Panc1 (cell line): ENCODE data around the gene ZBTB4. TPM values are rescaled to one million over a fixed set of nuclear protein-coding genes. Genes with fewer than 3 reads are reported as not detected.

Experiments
- ATAC-seq: fragments of 200-7000 bp; cut with Tn5 transposase; 2 replicates; pipeline ENCODE4 v1.9.1; 2020; ENCODE audit warnings: mild to moderate bottlenecking, moderate library complexity
- BruUV-seq: library from RNA; stranded (reverse); fragments of 400-500 nt; replicated peaks from 2 replicates; lab custom pipeline; 2021; lab: Mats Ljungman, UMichigan
- CTCF ChIA-PET: fragments of 300-600 bp; sonication (Branson Sonifier 250); formaldehyde crosslinking; loops from one replicate; lab custom pipeline; 2022; ENCODE audit warnings: antibody characterized with exemption; lab: Charles Lee
- POLR2A ChIA-PET: fragments of 300-600 bp; sonication (Branson Sonifier 250); formaldehyde crosslinking; loops from one replicate; lab custom pipeline; 2022; ENCODE audit warnings: antibody characterized with exemption; lab: Charles Lee
- DNase-seq: peaks from one replicate; pipeline ENCODE4 v3.0.0-alpha.2; 2010; ENCODE audit warnings: low read depth, low spot score
- H3K27ac ChIP-seq: 2 replicates; pipeline ENCODE4 v1.5.1; 2011; ENCODE audit warnings: mild to moderate bottlenecking, low read length, inconsistent platforms
- H3K27me3 ChIP-seq: fragments of 200-500 bp; sonication (Bioruptor generic); 2 replicates; pipeline ENCODE4 v1.6.0; 2014; ENCODE audit warnings: low read length, inconsistent platforms; ENCODE audit not compliant: control insufficient read depth, insufficient read depth
- H3K36me3 ChIP-seq: fragments of 200-500 bp; sonication (Bioruptor generic); 2 replicates; pipeline ENCODE4 v1.5.1; 2014; ENCODE audit warnings: inconsistent platforms, mild to moderate bottlenecking, low read length, moderate library complexity; ENCODE audit not compliant: control insufficient read depth, insufficient read depth
- H3K4me1 ChIP-seq: 2 replicates; pipeline ENCODE4 v1.5.1; 2011; ENCODE audit warnings: inconsistent platforms, mild to moderate bottlenecking, low read length, moderate library complexity; ENCODE audit not compliant: control insufficient read depth, insufficient read depth
- H3K4me3 ChIP-seq, 2 experiments: 2 replicates each; pipeline ENCODE4 v1.5.1; 2011 to 2012; ENCODE audit warnings: low read depth in 2 of 2, low read length in 2 of 2, mild to moderate bottlenecking in 2 of 2, inconsistent platforms in 1 of 2, moderate library complexity in 1 of 2
- H3K9me3 ChIP-seq: fragments of 200-500 bp; sonication (Bioruptor generic); 2 replicates; pipeline ENCODE4 v1.5.1; 2014; ENCODE audit warnings: low read depth, mild to moderate bottlenecking, inconsistent platforms, low read length, moderate library complexity; ENCODE audit not compliant: control insufficient read depth, insufficient read depth
- POLR2AphosphoS5 ChIP-seq: IDR thresholded peaks from 2 replicates; pipeline ENCODE4 v1.6.1; 2012; ENCODE audit warnings: mild to moderate bottlenecking, low read depth, low read length, moderate library complexity
- SIN3A ChIP-seq: IDR thresholded peaks from 2 replicates; pipeline ENCODE4 v1.6.1; 2012; ENCODE audit warnings: low read depth, mild to moderate bottlenecking, low read length, moderate library complexity, borderline replicate concordance; ENCODE audit not compliant: insufficient read depth
- TCF7L2 ChIP-seq: IDR thresholded peaks from 2 replicates; pipeline ENCODE4 v1.6.1; 2011; ENCODE audit warnings: mild to moderate bottlenecking, low read depth, low read length, inconsistent platforms
- in situ Hi-C: cut with HindIII; loops from 2 replicates; pipeline ENCODE4 v1.10.0; 2016; ENCODE audit warnings: low sequenced_read_pairs, low pct_unique_long_range_greater_than_20kb
- intact Hi-C: fragments of 100-400 bp; cut with micrococcal nuclease; formaldehyde crosslinking; loops from one replicate; pipeline ENCODE4 v1.10.0; 2022; ENCODE audit not compliant: unreplicated experiment
- total RNA-seq: library from RNA; stranded (reverse); gene quantifications from one replicate; pipeline ENCODE4 v1.2.1, GENCODE V29; 2021; ENCODE audit not compliant: unreplicated experiment
- TF ChIP-seq, protein P1 (sequence below): fragments of 450-650 bp; IDR thresholded peaks from 2 replicates; pipeline ENCODE4 v1.5.1; 2017; ENCODE audit warnings: mild to moderate bottlenecking
- TF ChIP-seq, protein P2 (sequence below), 2 experiments: IDR thresholded peaks; 2 replicates each; pipeline ENCODE4 v1.6.1; 2011 to 2012; ENCODE audit warnings: low read depth in 2 of 2, control low read depth in 1 of 2, low read length in 1 of 2, mild to moderate bottlenecking in 1 of 2, moderate library complexity in 1 of 2; ENCODE audit not compliant: insufficient read depth in 1 of 2

Gene ZBTB4
- total RNA-seq, 1 experiment from 2014 or later = 24.9 TPM

DNA sequence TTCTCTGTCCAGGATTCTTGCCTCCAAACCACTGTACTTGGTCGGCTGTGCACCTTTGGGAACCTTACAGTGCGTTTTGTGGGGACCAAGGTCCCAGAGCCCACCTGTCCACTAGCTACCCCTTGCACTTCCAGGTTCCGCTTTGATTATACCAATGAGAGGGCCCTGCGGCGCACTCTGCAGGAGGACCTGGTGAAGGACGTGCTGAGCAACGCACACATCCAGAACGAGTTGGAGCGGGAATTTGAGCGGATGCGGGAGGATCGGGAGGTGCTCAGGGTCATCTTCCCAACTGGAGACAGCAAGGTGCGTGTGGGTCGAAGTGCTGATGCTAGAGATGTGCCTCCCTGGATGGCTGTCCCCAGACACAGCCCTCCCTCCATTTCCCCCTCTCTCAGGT lies 23.6 kb upstream of the ZBTB4 start:
- intact Hi-C loops = no loop called here
- in situ Hi-C loops = no loop called here
- H3K27me3 ChIP-seq = no peaks in the 10 kb centered on the region
- ATAC-seq = no peak
- TF ChIP-seq TCF7L2 (no peak), SIN3A (no peak), POLR2AphosphoS5 (no peak)
- TF ChIP-seq, protein P1, sequence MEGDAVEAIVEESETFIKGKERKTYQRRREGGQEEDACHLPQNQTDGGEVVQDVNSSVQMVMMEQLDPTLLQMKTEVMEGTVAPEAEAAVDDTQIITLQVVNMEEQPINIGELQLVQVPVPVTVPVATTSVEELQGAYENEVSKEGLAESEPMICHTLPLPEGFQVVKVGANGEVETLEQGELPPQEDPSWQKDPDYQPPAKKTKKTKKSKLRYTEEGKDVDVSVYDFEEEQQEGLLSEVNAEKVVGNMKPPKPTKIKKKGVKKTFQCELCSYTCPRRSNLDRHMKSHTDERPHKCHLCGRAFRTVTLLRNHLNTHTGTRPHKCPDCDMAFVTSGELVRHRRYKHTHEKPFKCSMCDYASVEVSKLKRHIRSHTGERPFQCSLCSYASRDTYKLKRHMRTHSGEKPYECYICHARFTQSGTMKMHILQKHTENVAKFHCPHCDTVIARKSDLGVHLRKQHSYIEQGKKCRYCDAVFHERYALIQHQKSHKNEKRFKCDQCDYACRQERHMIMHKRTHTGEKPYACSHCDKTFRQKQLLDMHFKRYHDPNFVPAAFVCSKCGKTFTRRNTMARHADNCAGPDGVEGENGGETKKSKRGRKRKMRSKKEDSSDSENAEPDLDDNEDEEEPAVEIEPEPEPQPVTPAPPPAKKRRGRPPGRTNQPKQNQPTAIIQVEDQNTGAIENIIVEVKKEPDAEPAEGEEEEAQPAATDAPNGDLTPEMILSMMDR = no peak
- TF ChIP-seq, protein P2, sequence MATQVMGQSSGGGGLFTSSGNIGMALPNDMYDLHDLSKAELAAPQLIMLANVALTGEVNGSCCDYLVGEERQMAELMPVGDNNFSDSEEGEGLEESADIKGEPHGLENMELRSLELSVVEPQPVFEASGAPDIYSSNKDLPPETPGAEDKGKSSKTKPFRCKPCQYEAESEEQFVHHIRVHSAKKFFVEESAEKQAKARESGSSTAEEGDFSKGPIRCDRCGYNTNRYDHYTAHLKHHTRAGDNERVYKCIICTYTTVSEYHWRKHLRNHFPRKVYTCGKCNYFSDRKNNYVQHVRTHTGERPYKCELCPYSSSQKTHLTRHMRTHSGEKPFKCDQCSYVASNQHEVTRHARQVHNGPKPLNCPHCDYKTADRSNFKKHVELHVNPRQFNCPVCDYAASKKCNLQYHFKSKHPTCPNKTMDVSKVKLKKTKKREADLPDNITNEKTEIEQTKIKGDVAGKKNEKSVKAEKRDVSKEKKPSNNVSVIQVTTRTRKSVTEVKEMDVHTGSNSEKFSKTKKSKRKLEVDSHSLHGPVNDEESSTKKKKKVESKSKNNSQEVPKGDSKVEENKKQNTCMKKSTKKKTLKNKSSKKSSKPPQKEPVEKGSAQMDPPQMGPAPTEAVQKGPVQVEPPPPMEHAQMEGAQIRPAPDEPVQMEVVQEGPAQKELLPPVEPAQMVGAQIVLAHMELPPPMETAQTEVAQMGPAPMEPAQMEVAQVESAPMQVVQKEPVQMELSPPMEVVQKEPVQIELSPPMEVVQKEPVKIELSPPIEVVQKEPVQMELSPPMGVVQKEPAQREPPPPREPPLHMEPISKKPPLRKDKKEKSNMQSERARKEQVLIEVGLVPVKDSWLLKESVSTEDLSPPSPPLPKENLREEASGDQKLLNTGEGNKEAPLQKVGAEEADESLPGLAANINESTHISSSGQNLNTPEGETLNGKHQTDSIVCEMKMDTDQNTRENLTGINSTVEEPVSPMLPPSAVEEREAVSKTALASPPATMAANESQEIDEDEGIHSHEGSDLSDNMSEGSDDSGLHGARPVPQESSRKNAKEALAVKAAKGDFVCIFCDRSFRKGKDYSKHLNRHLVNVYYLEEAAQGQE (IDR thresholded peaks at IDR 0.05; ENCODE audit: insufficient read depth in 1 of 2, low read depth in 2 of 2, low read length in 1 of 2) = no peak
- no peak overlapping the region for H3K4me3 ChIP-seq
- ChIA-PET POLR2A (no interaction called here), CTCF (interaction anchor here (0.7 kb wide), 1 partner anchor 68 kb away, joined by 3 read pairs; no protein-coding TSS in a partner anchor)
- BruUV-seq = no TSS peak
- H3K36me3 ChIP-seq = peaks cover 48% of the 10 kb centered on the region
- no peak for DNase-seq
- no peak overlapping the region for H3K27ac ChIP-seq
- no peaks in the 10 kb centered on the region for H3K9me3 ChIP-seq
- H3K4me1 ChIP-seq = no peaks in the 10 kb centered on the region

DNA sequence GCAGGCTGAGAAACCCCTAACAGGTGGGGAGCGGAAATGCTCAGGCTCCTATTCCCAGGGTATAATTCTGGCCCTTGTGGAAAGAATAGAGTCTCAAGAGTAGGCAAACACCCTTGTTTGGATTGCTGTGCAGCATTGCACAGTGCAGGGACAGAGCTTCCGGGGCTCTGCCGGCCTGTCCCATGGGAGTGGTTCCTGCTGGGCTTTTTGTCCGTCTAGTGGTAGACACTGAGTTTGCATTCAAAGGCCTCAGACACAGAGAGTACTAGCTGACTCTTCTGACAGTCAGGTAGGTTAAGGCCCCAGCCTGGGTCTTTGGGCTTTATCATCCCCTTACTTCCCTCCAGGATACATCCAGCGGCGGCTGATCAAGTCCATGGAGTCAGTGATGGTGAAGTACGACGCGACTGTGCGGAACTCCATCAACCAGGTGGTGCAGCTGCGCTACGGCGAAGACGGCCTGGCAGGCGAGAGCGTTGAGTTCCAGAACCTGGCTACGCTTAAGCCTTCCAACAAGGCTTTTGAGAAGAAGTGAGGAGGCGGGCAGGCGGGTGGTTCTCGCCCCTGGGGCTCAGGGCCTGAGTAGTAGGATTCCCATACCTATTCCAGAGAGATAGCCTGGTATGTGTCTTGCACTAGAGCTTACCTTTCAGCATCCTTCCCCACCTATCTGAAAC lies 22.9 kb upstream of the ZBTB4 start:
- in situ Hi-C loops (no loop called here), intact Hi-C loops (no loop called here)
- Histone ChIP-seq H3K9me3 (no peaks in the 10 kb centered on the region), H3K27ac (no peak overlapping the region), H3K4me1 (no peaks in the 10 kb centered on the region), H3K4me3 (no peak overlapping the region), H3K27me3 (no peaks in the 10 kb centered on the region), H3K36me3 (peaks cover 51% of the 10 kb centered on the region)
- ChIA-PET POLR2A (no interaction called here), CTCF (interaction anchor here (0.7 kb wide), 1 partner anchor 67 kb away, joined by 3 read pairs; no protein-coding TSS in a partner anchor)
- ATAC-seq (peak; percentile 77), DNase-seq (no peak)
- TF ChIP-seq POLR2AphosphoS5 = no peak
- TF ChIP-seq, protein P2 (IDR thresholded peaks at IDR 0.05; ENCODE audit: insufficient read depth in 1 of 2, low read depth in 2 of 2, low read length in 1 of 2) = no peak
- BruUV-seq = no TSS peak
